Measurements from ENCODE around the gene CRKL.
A peak's percentile ranks its signal among the peaks of the same experiment; 100 is the strongest.

The CRKL gene

DNA sequence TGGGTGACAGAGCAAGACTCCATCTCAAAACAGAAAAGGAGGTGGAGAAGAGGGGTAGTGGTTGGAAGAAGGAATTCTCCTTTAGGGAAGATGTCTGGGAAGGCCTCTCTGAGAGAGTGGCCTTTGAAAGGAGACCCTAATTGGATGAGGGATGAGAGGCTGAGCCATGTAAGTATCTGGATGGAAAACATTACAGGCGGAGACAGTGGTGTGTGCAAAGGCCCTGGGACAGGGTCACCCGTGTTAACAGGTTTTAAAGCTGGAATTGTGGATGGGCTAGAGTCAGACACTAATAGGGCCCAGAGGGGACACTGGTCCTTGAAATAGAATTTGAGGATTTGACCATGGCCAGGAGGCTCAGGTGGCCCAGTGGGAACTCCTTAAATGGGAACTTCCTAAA, 48.0 kb upstream of the CRKL start:
- H3K4me1 ChIP-seq (ENCODE audit: control insufficient read depth, insufficient read depth, low read length), result no peaks in the 10 kb centered on the region
- ChIA-PET POLR2A (interaction anchor here (0.9 kb wide), 1 partner anchor 8 kb away, joined by 6 read pairs; no protein-coding TSS in a partner anchor), CTCF (no interaction called here)
- peaks cover 5 to 55% of the 10 kb centered on the region in 2 experiments; a peak in 2 of 3 replicates for H3K36me3 ChIP-seq (ENCODE audit: control insufficient read depth in 2 of 2, insufficient read depth in 1 of 2, low read length in 2 of 2)
- TF ChIP-seq, protein P1, sequence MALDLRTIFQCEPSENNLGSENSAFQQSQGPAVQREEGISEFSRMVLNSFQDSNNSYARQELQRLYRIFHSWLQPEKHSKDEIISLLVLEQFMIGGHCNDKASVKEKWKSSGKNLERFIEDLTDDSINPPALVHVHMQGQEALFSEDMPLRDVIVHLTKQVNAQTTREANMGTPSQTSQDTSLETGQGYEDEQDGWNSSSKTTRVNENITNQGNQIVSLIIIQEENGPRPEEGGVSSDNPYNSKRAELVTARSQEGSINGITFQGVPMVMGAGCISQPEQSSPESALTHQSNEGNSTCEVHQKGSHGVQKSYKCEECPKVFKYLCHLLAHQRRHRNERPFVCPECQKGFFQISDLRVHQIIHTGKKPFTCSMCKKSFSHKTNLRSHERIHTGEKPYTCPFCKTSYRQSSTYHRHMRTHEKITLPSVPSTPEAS (tag by site-specific recombination; IDR thresholded peaks at IDR 0.05), result no peak
- peak; percentile 88 for TF ChIP-seq ZNF623 (tag by site-specific recombination; IDR thresholded peaks at IDR 0.05)
- no peak for TF ChIP-seq KLF7 (tag by site-specific recombination; IDR thresholded peaks at IDR 0.05; ENCODE audit: borderline replicate concordance)
- no peak overlapping the region for H3K27ac ChIP-seq (ENCODE audit: extremely low read depth, low read depth, low read length)
- no peaks in the 10 kb centered on the region for H3K9me3 ChIP-seq (ENCODE audit: control insufficient read depth, insufficient read depth, low read depth, low read length)
- H3K4me3 ChIP-seq (ENCODE audit: low read depth, low read length), result no peak overlapping the region

DNA sequence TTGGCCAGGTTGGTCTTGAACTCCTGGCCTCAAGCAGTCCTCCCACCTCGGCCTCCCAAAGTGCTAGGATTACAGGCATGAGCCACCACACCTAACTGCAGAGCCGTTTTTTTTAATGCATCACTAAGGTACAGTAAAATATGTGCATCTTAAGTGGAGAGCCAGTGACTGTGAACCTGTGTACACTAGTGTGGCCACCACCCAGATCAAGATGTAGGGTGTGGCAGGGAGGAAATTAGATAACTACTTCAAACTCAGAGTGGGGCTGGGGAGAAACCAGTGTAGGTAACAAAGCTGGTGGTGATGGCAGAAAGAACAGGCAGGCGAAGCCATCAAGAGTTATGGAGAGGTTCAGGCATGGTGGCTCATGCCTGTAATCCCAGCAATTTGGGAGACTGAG, 44.0 kb upstream of the CRKL start:
- H3K4me1 ChIP-seq (ENCODE audit: control insufficient read depth, insufficient read depth, low read length), result no peaks in the 10 kb centered on the region
- POLR2A ChIA-PET, result no interaction called here
- peaks cover 5 to 57% of the 10 kb centered on the region in 2 experiments; a peak in 2 of 3 replicates for H3K36me3 ChIP-seq (ENCODE audit: control insufficient read depth in 2 of 2, insufficient read depth in 1 of 2, low read length in 2 of 2)
- H3K27ac ChIP-seq (ENCODE audit: extremely low read depth, low read depth, low read length), result no peak overlapping the region
- no peak overlapping the region for H3K4me3 ChIP-seq (ENCODE audit: low read depth, low read length)
- TF ChIP-seq ZSCAN30 (tag by site-specific recombination; IDR thresholded peaks at IDR 0.05), result no peak
- TF ChIP-seq KLF1 (tag by site-specific recombination; IDR thresholded peaks at IDR 0.05), result peak; percentile 33; the same call in 1 of the 2 replicates
- TF ChIP-seq ZIC2 (tag by site-specific recombination; IDR thresholded peaks at IDR 0.05), result no peak
- H3K9me3 ChIP-seq (ENCODE audit: control insufficient read depth, insufficient read depth, low read depth, low read length), result no peaks in the 10 kb centered on the region
- CTCF ChIA-PET, result interaction anchor here (4.5 kb wide), 1 partner anchor 12 kb away, joined by 25 read pairs; no protein-coding TSS in a partner anchor

DNA sequence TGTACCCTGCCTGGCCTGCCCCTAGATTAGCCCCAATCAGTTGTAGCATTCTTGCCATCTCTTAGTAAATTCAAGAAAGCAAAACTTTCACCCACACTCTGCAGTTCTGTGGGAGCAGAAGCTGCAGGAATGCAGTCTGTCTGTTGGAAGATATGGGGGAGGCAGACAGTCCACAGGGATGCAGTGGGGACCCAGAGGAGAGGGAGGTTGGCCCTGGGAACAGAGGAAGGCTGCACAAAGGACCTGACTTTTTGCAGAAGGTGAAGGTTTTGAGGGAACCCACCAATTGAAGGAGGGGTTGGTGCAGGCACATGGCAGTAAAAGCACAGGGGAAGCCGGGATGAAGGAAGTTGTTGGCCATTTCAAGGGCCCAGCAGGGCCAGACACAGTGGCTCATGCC, 41.9 kb upstream of the CRKL start:
- Histone ChIP-seq H3K36me3 (ENCODE audit: control insufficient read depth in 2 of 2, insufficient read depth in 1 of 2, low read length in 2 of 2) (peaks cover 5 to 52% of the 10 kb centered on the region in 2 experiments; a peak in 2 of 3 replicates), H3K27ac (ENCODE audit: extremely low read depth, low read depth, low read length) (no peak overlapping the region), H3K9me3 (ENCODE audit: control insufficient read depth, insufficient read depth, low read depth, low read length) (no peaks in the 10 kb centered on the region), H3K4me1 (ENCODE audit: control insufficient read depth, insufficient read depth, low read length) (no peaks in the 10 kb centered on the region), H3K4me3 (ENCODE audit: low read depth, low read length) (no peak overlapping the region)
- TF ChIP-seq ZNF768 (tag by site-specific recombination; IDR thresholded peaks at IDR 0.05) (no peak), HOXC10 (CRISPR knock-in tag; IDR thresholded peaks at IDR 0.05) (no peak), ZNF157 (tag by site-specific recombination; IDR thresholded peaks at IDR 0.05) (no peak), GLIS2 (tag by site-specific recombination; IDR thresholded peaks at IDR 0.05) (no peak), ZNF623 (tag by site-specific recombination; IDR thresholded peaks at IDR 0.05) (no peak), ZNF155 (tag by site-specific recombination; IDR thresholded peaks at IDR 0.05) (no peak), ZNF514 (tag by site-specific recombination; IDR thresholded peaks at IDR 0.05) (no peak), ZNF433 (tag by site-specific recombination; IDR thresholded peaks at IDR 0.05; ENCODE audit: low read depth) (no peak), ZNF610 (tag by site-specific recombination; IDR thresholded peaks at IDR 0.05; ENCODE audit: borderline replicate concordance) (no peak), GLIS1 (tag by site-specific recombination; IDR thresholded peaks at IDR 0.05) (no peak), TCF7L2 (IDR thresholded peaks at IDR 0.05; ENCODE audit: borderline replicate concordance, low read depth, low read length) (no peak), ZNF747 (tag by site-specific recombination; IDR thresholded peaks at IDR 0.05) (no peak), SP2 (tag by site-specific recombination; IDR thresholded peaks at IDR 0.05) (no peak), ZNF175 (tag by site-specific recombination; IDR thresholded peaks at IDR 0.05) (no peak)
- TF ChIP-seq, protein P2, sequence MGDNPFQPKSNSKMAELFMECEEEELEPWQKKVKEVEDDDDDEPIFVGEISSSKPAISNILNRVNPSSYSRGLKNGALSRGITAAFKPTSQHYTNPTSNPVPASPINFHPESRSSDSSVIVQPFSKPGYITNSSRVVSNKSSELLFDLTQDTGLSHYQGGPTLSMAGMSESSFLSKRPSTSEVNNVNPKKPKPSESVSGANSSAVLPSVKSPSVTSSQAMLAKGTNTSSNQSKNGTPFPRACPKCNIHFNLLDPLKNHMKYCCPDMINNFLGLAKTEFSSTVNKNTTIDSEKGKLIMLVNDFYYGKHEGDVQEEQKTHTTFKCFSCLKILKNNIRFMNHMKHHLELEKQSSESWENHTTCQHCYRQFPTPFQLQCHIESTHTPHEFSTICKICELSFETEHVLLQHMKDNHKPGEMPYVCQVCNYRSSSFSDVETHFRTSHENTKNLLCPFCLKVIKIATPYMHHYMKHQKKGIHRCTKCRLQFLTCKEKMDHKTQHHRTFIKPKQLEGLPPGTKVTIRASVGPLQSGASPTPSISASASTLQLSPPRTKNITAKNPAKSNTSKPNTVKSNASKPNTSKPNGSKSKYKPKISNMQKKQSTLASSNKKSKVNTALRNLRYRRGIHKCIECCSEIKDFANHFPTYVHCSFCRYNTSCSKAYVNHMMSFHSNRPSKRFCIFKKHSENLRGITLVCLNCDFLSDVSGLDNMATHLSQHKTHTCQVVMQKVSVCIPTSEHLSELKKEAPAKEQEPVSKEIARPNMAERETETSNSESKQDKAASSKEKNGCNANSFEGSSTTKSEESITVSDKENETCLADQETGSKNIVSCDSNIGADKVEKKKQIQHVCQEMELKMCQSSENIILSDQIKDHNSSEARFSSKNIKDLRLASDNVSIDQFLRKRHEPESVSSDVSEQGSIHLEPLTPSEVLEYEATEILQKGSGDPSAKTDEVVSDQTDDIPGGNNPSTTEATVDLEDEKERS (tag by site-specific recombination; IDR thresholded peaks at IDR 0.05), result no peak
- TF ChIP-seq, protein P3, sequence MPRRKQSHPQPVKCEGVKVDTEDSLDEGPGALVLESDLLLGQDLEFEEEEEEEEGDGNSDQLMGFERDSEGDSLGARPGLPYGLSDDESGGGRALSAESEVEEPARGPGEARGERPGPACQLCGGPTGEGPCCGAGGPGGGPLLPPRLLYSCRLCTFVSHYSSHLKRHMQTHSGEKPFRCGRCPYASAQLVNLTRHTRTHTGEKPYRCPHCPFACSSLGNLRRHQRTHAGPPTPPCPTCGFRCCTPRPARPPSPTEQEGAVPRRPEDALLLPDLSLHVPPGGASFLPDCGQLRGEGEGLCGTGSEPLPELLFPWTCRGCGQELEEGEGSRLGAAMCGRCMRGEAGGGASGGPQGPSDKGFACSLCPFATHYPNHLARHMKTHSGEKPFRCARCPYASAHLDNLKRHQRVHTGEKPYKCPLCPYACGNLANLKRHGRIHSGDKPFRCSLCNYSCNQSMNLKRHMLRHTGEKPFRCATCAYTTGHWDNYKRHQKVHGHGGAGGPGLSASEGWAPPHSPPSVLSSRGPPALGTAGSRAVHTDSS (tag by site-specific recombination; IDR thresholded peaks at IDR 0.05), result no peak
- TF ChIP-seq, protein P4, sequence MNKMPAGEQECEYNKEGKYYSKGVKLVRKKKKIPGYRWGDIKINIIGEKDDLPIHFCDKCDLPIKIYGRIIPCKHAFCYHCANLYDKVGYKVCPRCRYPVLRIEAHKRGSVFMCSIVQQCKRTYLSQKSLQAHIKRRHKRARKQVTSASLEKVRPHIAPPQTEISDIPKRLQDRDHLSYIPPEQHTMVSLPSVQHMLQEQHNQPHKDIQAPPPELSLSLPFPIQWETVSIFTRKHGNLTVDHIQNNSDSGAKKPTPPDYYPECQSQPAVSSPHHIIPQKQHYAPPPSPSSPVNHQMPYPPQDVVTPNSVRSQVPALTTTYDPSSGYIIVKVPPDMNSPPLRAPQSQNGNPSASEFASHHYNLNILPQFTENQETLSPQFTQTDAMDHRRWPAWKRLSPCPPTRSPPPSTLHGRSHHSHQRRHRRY (tag by site-specific recombination; IDR thresholded peaks at IDR 0.05), result no peak
- TF ChIP-seq, protein P5, sequence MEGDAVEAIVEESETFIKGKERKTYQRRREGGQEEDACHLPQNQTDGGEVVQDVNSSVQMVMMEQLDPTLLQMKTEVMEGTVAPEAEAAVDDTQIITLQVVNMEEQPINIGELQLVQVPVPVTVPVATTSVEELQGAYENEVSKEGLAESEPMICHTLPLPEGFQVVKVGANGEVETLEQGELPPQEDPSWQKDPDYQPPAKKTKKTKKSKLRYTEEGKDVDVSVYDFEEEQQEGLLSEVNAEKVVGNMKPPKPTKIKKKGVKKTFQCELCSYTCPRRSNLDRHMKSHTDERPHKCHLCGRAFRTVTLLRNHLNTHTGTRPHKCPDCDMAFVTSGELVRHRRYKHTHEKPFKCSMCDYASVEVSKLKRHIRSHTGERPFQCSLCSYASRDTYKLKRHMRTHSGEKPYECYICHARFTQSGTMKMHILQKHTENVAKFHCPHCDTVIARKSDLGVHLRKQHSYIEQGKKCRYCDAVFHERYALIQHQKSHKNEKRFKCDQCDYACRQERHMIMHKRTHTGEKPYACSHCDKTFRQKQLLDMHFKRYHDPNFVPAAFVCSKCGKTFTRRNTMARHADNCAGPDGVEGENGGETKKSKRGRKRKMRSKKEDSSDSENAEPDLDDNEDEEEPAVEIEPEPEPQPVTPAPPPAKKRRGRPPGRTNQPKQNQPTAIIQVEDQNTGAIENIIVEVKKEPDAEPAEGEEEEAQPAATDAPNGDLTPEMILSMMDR (tag by site-specific recombination; IDR thresholded peaks at IDR 0.05), result no peak
- POLR2A ChIA-PET, result no interaction called here
- CTCF ChIA-PET, result interaction anchor here (0.5 to 4.5 kb wide), 4 partner anchors 10 to 135 kb away, joined by 4 to 25 read pairs (median 4); no protein-coding TSS in a partner anchor

Measured in HEK293 (cell line).